Uterus (tissue), 2 donors: ENCODE results near the gene IP6K1.

ENCODE experiments used
- CTCF ChIP-seq, 4 experiments: fragments of 200-600 bp in 2 of 4; fragments of 450-650 bp in 2 of 4; sonication (generic) in 2 of 4; IDR thresholded peaks; one replicate each; pipeline ENCODE4 v1.5.1; 2016 to 2019; ENCODE audit warnings: antibody characterized with exemption in 4 of 4, mild to moderate bottlenecking in 2 of 4, moderate library complexity in 1 of 4
- POLR2A ChIP-seq, 2 donors: fragments of 450-650 bp; IDR thresholded peaks; one replicate each; pipeline ENCODE4 v1.6.1; 2016; ENCODE audit warnings: antibody characterized with exemption in 2 of 2, mild to moderate bottlenecking in 1 of 2, moderate library complexity in 1 of 2

- TF ChIP-seq POLR2A (IDR thresholded peaks at IDR 0.05) (no peak), CTCF (IDR thresholded peaks at IDR 0.05) (no peak)
Measured at GRCh38 chr3:49705390-49705960, 80.9 kb downstream of the IP6K1 start.
